Ascending aorta (tissue), 2 donors: ENCODE measurements around the gene FHIT. TPM values are rescaled to one million over a fixed set of nuclear protein-coding genes. Genes with fewer than 3 reads are reported as not detected.

Experiments used
- DNase-seq, 2 donors: peaks; one replicate each; pipeline ENCODE4 v3.0.0-alpha.2; 2019; ENCODE audit warnings: low spot score in 2 of 2
- H3K27ac ChIP-seq, 2 donors: fragments of 200-600 bp; sonication (generic); one replicate each; pipeline ENCODE4 v1.5.1; 2016 to 2017; ENCODE audit warnings: mild to moderate bottlenecking in 1 of 2
- H3K27me3 ChIP-seq: fragments of 200-600 bp; sonication (generic); one replicate; pipeline ENCODE4 v1.5.1; 2017
- H3K36me3 ChIP-seq, 2 donors: fragments of 200-600 bp; sonication (generic); one replicate each; pipeline ENCODE4 v1.5.1; 2016
- H3K4me1 ChIP-seq, 2 donors: fragments of 200-600 bp; sonication (generic); one replicate each; pipeline ENCODE4 v1.5.1; 2016 to 2017; ENCODE audit warnings: mild to moderate bottlenecking in 1 of 2
- H3K4me3 ChIP-seq, 2 donors: fragments of 200-600 bp; sonication (generic); one replicate each; pipeline ENCODE4 v1.5.1; 2016 to 2017; ENCODE audit warnings: mild to moderate bottlenecking in 1 of 2
- H3K9me3 ChIP-seq, 2 donors: fragments of 200-600 bp; sonication (generic); one replicate each; pipeline ENCODE4 v1.5.1; 2016
- CTCF ChIP-seq, 3 experiments: fragments of 200-600 bp in 2 of 3; fragments of 450-650 bp in 1 of 3; sonication (generic) in 2 of 3; IDR thresholded peaks; one replicate each; pipeline ENCODE4 v1.5.1; 2016 to 2019; ENCODE audit warnings: antibody characterized with exemption in 3 of 3, mild to moderate bottlenecking in 1 of 3, moderate library complexity in 1 of 3
- intact Hi-C: fragments of 100-400 bp; cut with DNase I; formaldehyde crosslinking; loops from one replicate; pipeline ENCODE4 v1.15.1; 2023
- total RNA-seq: library from RNA; depleted of rRNA; stranded (reverse); fragments of >200 nt; gene quantifications from one replicate; pipeline ENCODE4 v1.1.0, GENCODE V29; 2016

Gene FHIT
- total RNA-seq, 1 donor from 2014 or later, result 0.21 TPM

DNA sequence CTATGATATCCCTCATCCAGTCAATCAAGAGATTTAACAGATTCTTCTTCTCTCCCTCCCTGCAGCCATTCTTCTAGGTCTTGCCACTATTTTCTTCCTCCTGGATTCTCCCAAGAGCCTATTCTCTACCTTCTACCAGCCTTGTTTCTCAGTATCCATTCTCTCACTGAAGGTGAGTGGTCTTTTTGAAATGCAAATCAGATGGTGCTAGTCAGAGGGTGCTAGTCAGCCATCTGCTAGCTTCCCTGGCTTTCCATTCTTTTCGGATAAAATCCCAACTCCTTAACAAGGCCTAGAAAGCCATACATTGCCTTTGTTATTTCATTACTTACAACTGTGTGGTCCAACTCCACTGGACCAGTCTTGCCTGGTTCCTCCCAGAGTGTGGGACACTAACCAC lies 1467.1 kb downstream of the FHIT start:
- H3K4me3 ChIP-seq, result no peak overlapping the region
- no peak for DNase-seq
- no peaks in the 10 kb centered on the region for H3K9me3 ChIP-seq
- no peaks in the 10 kb centered on the region for H3K4me1 ChIP-seq
- intact Hi-C loops, result no loop called here
- no peaks in the 10 kb centered on the region for H3K36me3 ChIP-seq
- H3K27me3 ChIP-seq, result no peaks in the 10 kb centered on the region
- no peak overlapping the region for H3K27ac ChIP-seq
- TF ChIP-seq CTCF (IDR thresholded peaks at IDR 0.05), result no peak

DNA sequence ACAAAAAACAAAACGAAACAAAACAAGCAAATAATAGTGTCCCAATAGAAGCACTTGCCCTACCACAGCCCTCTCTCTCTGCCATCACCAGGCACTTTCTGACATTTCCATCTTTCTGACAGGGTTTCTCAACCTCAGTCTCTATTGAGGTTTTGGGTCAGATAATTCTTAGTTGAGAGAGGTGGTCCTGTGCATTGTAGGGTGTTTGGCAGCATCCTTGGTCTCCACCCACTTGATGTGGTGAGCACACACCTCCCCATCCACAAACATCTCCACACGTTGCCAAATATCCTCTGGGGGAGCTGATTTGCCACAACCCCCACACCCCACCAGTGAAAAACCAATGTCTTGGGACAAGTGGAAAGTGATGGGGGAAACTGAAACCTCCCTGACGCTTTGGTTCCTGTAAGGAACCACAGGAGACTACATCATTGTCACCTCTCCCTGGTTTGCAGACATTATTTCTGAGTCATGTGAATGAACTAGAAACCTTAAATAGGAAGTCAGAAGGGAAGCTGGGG lies 1467.7 kb downstream of the FHIT start:
- Histone ChIP-seq H3K27me3 (no peaks in the 10 kb centered on the region), H3K4me3 (no peak overlapping the region), H3K36me3 (no peaks in the 10 kb centered on the region), H3K27ac (no peak overlapping the region), H3K4me1 (no peaks in the 10 kb centered on the region), H3K9me3 (no peaks in the 10 kb centered on the region)
- intact Hi-C loops, result no loop called here
- DNase-seq, result no peak
- TF ChIP-seq CTCF (IDR thresholded peaks at IDR 0.05), result no peak

DNA sequence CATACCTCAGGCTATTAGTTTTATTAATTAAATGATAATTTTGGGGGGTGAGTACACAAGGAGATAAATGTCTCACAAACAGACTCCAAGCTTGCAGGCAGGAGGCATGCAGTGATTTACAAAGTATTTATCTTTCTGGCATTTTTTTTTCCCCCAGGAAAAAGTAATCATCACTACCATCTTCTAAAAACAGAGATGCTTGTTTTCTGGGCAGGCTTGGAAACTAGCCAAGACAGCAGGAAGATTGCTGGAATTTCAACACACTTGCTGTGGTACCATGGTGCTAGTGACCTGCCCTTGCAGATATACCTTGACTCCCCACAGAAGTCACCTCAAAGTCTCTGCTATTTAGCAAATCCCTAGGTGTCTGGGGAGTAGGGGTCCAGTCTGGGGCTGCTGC lies 1468.6 kb downstream of the FHIT start:
- H3K36me3 ChIP-seq, result no peaks in the 10 kb centered on the region
- no peaks in the 10 kb centered on the region for H3K9me3 ChIP-seq
- no peak overlapping the region for H3K4me3 ChIP-seq
- no peaks in the 10 kb centered on the region for H3K27me3 ChIP-seq
- TF ChIP-seq CTCF (IDR thresholded peaks at IDR 0.05), result no peak
- intact Hi-C loops, result no loop called here
- DNase-seq, result no peak
- no peaks in the 10 kb centered on the region for H3K4me1 ChIP-seq
- no peak overlapping the region for H3K27ac ChIP-seq

DNA sequence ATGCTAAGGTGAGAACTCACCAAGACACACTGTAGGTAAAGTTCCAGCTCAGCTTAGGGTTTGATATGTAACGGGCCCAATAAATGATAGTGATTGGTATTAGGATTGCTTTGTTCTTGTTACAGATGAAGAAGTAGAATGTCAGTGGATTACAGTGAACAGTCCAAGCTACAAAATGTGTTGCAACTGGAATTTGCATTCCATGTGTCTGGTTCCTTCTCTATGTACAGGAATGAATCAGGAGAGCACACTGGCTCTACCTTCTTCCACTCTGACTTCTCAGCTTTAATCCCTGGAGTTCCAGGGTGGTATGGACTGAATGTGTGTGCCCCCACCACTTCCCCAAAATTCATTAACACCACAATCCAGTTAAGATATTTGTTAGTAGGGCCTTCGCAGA lies 1471.0 kb downstream of the FHIT start:
- intact Hi-C loops, result no loop called here
- Histone ChIP-seq H3K4me1 (no peaks in the 10 kb centered on the region), H3K9me3 (no peaks in the 10 kb centered on the region), H3K27me3 (no peaks in the 10 kb centered on the region), H3K36me3 (no peaks in the 10 kb centered on the region), H3K4me3 (no peak overlapping the region), H3K27ac (no peak overlapping the region)
- no peak for DNase-seq
- no peak for TF ChIP-seq CTCF (IDR thresholded peaks at IDR 0.05)

DNA sequence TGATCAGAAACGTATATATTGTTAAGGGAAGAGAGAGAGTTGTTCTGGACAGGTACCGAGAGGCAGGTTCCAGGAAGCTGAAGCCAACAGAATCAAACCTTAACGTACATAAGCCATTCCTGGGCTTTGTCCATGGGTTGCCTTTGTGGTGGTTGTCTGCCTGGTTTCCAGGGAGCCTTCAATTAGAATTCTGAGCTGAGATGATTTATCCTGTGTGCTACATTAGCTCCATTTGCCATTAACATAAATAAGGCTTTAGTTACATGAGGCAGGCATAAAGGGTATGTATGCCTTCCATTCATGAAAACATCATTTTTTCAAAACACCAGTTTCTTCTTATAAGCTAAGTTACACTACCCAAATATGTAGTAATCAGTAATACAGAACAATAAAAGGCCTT lies 1472.0 kb downstream of the FHIT start:
- TF ChIP-seq CTCF (IDR thresholded peaks at IDR 0.05), result no peak
- intact Hi-C loops, result no loop called here
- no peaks in the 10 kb centered on the region for H3K27me3 ChIP-seq
- H3K36me3 ChIP-seq, result no peaks in the 10 kb centered on the region
- no peak overlapping the region for H3K27ac ChIP-seq
- no peaks in the 10 kb centered on the region for H3K4me1 ChIP-seq
- no peak overlapping the region for H3K4me3 ChIP-seq
- DNase-seq, result no peak
- H3K9me3 ChIP-seq, result no peaks in the 10 kb centered on the region

- Histone ChIP-seq H3K27me3 (no peaks in the 10 kb centered on the region), H3K27ac (no peak overlapping the region), H3K4me3 (no peak overlapping the region), H3K36me3 (no peaks in the 10 kb centered on the region), H3K9me3 (no peaks in the 10 kb centered on the region), H3K4me1 (no peaks in the 10 kb centered on the region)
- no peak for DNase-seq
- intact Hi-C loops, result no loop called here
- no peak for TF ChIP-seq CTCF (IDR thresholded peaks at IDR 0.05)
Measured at GRCh38 chr3:59777667-59778077, 1473.6 kb downstream of the FHIT start.
